ENCODE results near the gene TOR1A. TPM values are rescaled to one million over a fixed set of nuclear protein-coding genes. Genes with fewer than 3 reads are reported as not detected.

TOR1A gene
- total RNA-seq, 6 donors from 2014 or later, result 15.6 to 56.5 (median 34.7) TPM

GRCh38 chr9:129858167-129858962, 34.4 kb upstream of the TOR1A start:
- no peak for TF ChIP-seq CTCF (IDR thresholded peaks at IDR 0.05)
- no peak for TF ChIP-seq POLR2A (IDR thresholded peaks at IDR 0.05)
- TF ChIP-seq POLR2AphosphoS5 (IDR thresholded peaks at IDR 0.05), result no peak
- no peak for TF ChIP-seq EP300 (IDR thresholded peaks at IDR 0.05)
- ATAC-seq (ENCODE audit: low FRiP score in 2 of 2) (peak in 1 of 2 donors; percentile 39), DNase-seq (no peak)
- H3K27ac ChIP-seq, result no peak overlapping the region
- H3K36me3 ChIP-seq, result peaks cover 11 to 80% (median 44%) of the 10 kb centered on the region in 4 donors
- H3K27me3 ChIP-seq, result no peaks in the 10 kb centered on the region
- WGBS, 2 donors, result 85 to 90% methylated on average over 11 of the region's 11 CpGs
- no peaks in the 10 kb centered on the region for H3K9me3 ChIP-seq
- no peaks in the 10 kb centered on the region for H3K4me1 ChIP-seq
- no peak overlapping the region for H3K4me3 ChIP-seq

- no peak overlapping the region for H3K4me3 ChIP-seq
- ATAC-seq (ENCODE audit: low FRiP score in 2 of 2) (no peak), DNase-seq (no peak)
- H3K36me3 ChIP-seq, result peaks cover 18 to 81% (median 51%) of the 10 kb centered on the region in 4 donors
- no peaks in the 10 kb centered on the region for H3K27me3 ChIP-seq
- H3K27ac ChIP-seq, result no peak overlapping the region
- TF ChIP-seq CTCF (IDR thresholded peaks at IDR 0.05) (no peak), POLR2A (IDR thresholded peaks at IDR 0.05) (no peak), EP300 (IDR thresholded peaks at IDR 0.05) (no peak), POLR2AphosphoS5 (IDR thresholded peaks at IDR 0.05) (no peak)
- no peaks in the 10 kb centered on the region for H3K9me3 ChIP-seq
- H3K4me1 ChIP-seq, result no peaks in the 10 kb centered on the region
- 87 to 95% methylated on average over 7 of the region's 7 CpGs for WGBS, 2 donors
Observed at GRCh38 chr9:129857207-129857606, 33.3 kb upstream of the TOR1A start.

- Histone ChIP-seq H3K4me1 (no peaks in the 10 kb centered on the region), H3K36me3 (peaks cover 14 to 87% (median 50%) of the 10 kb centered on the region in 4 donors), H3K4me3 (no peak overlapping the region), H3K27me3 (no peaks in the 10 kb centered on the region), H3K27ac (no peak overlapping the region), H3K9me3 (no peaks in the 10 kb centered on the region)
- TF ChIP-seq POLR2AphosphoS5 (IDR thresholded peaks at IDR 0.05) (no peak), CTCF (IDR thresholded peaks at IDR 0.05) (no peak), POLR2A (IDR thresholded peaks at IDR 0.05) (no peak), EP300 (IDR thresholded peaks at IDR 0.05) (no peak)
- WGBS, 2 donors, result 89 to 95% methylated on average over 4 of the region's 4 CpGs
- no peak for DNase-seq
- no peak for ATAC-seq (ENCODE audit: low FRiP score in 2 of 2)
Observed at GRCh38 chr9:129854588-129855110, 30.7 kb upstream of the TOR1A start.

GRCh38 chr9:129853614-129854013, 29.7 kb upstream of the TOR1A start:
- Histone ChIP-seq H3K4me1 (no peaks in the 10 kb centered on the region), H3K27me3 (no peaks in the 10 kb centered on the region), H3K4me3 (no peak overlapping the region), H3K27ac (no peak overlapping the region), H3K36me3 (peaks cover 14 to 84% (median 47%) of the 10 kb centered on the region in 4 donors), H3K9me3 (no peaks in the 10 kb centered on the region)
- ATAC-seq (ENCODE audit: low FRiP score in 2 of 2) (no peak), DNase-seq (no peak)
- 61 to 63% methylated on average over 3 of the region's 3 CpGs for WGBS, 2 donors
- no peak for TF ChIP-seq POLR2AphosphoS5 (IDR thresholded peaks at IDR 0.05)
- no peak for TF ChIP-seq POLR2A (IDR thresholded peaks at IDR 0.05)
- no peak for TF ChIP-seq CTCF (IDR thresholded peaks at IDR 0.05)
- no peak for TF ChIP-seq EP300 (IDR thresholded peaks at IDR 0.05)
